Measurements from ENCODE around the gene OR4B1. TPM values are rescaled to one million over a fixed set of nuclear protein-coding genes. Genes with fewer than 3 reads are reported as not detected.

Gene OR4B1
- total and polyA plus RNA-seq, 10 donors, result not detected

DNA sequence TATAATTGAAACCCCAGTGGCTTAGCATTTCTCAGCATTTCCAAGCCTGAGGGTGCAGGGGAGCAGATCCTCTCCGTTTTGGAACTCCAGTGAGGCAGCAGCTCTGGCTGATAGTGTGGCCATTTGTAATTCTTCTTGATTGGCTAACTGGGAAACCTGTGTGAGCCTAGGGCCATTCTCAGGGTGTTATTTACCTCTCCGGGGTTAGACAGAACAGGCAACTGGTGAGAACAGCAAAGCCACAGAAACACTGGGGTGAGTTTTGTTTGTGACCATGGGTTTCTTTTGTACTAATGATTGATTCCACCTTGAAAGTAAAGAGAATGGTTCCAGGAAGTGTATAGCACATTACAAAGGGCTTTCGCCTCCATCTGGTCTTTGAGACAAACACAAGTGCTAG lies 25.9 kb downstream of the OR4B1 start:
- TF ChIP-seq, protein P1, sequence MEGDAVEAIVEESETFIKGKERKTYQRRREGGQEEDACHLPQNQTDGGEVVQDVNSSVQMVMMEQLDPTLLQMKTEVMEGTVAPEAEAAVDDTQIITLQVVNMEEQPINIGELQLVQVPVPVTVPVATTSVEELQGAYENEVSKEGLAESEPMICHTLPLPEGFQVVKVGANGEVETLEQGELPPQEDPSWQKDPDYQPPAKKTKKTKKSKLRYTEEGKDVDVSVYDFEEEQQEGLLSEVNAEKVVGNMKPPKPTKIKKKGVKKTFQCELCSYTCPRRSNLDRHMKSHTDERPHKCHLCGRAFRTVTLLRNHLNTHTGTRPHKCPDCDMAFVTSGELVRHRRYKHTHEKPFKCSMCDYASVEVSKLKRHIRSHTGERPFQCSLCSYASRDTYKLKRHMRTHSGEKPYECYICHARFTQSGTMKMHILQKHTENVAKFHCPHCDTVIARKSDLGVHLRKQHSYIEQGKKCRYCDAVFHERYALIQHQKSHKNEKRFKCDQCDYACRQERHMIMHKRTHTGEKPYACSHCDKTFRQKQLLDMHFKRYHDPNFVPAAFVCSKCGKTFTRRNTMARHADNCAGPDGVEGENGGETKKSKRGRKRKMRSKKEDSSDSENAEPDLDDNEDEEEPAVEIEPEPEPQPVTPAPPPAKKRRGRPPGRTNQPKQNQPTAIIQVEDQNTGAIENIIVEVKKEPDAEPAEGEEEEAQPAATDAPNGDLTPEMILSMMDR (IDR thresholded peaks at IDR 0.05 in 8 of 11, conservative IDR thresholded peaks at IDR 0.05 in 3 of 11), result no peak
- TF ChIP-seq POLR2A (IDR thresholded peaks at IDR 0.05) (no peak), POLR2AphosphoS5 (IDR thresholded peaks at IDR 0.05) (no peak)
- 60 to 80% (median 67%) methylated on average over 3 of the region's 3 CpGs for WGBS, 5 donors
- Histone ChIP-seq H3K4me3 (no peak overlapping the region), H3K27ac (no peak overlapping the region), H3K27me3 (replicated peaks in 1 of 7) (peaks cover 0 to 24% (median 0%) of the 10 kb centered on the region in 7 donors), H3K36me3 (no peaks in the 10 kb centered on the region), H3K4me1 (no peaks in the 10 kb centered on the region), H3K9me3 (peaks cover 0 to 4% (median 0%) of the 10 kb centered on the region in 8 donors)
- DNase-seq, result no peak
- intact Hi-C loops (cut with DNase I; ENCODE audit: low total_unique reads), result no loop called here

DNA sequence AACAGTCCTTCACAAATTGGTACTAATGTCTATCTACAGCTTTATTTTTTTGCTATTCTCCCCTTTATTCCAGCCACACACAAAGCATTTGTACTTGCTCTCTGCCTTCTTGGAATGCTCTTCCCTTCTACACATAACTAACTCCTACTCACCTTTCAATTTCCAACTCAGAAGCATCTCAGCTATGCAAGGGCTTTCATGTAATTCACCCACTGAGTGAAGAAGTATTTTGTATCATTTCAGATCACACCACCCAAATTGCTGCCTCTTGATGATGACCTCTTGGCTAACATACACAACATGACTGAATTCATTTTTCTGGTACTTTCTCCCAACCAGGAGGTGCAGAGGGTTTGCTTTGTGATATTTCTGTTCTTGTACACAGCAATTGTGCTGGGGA lies 28.2 kb downstream of the OR4B1 start, which contains the start of gene OR4X2:
Gene OR4X2 (plus strand): TSS at position 301 of the 400 bp plus-strand sequence. CDS start 0 bp downstream, at position 301.
- H3K27ac ChIP-seq, result no peak within 1 kb of the TSS
- no peaks in the 10 kb centered on the region for H3K36me3 ChIP-seq
- H3K9me3 ChIP-seq, result peaks cover 0 to 25% (median 18%) of the 10 kb centered on the region in 8 donors
- DNase-seq, result no peak
- H3K4me3 ChIP-seq, result no peak within 1 kb of the TSS
- no peaks in the 10 kb centered on the region for H3K4me1 ChIP-seq
- TF ChIP-seq, protein P1 (IDR thresholded peaks at IDR 0.05 in 8 of 11, conservative IDR thresholded peaks at IDR 0.05 in 3 of 11), result no peak
- no peak for TF ChIP-seq POLR2A (IDR thresholded peaks at IDR 0.05)
- no peak for TF ChIP-seq POLR2AphosphoS5 (IDR thresholded peaks at IDR 0.05)
- peaks cover 0 to 24% (median 0%) of the 10 kb centered on the region in 7 donors for H3K27me3 ChIP-seq (replicated peaks in 1 of 7)
- intact Hi-C loops (cut with DNase I; ENCODE audit: low total_unique reads), result no loop called here

- Histone ChIP-seq H3K27me3 (replicated peaks in 1 of 7) (peaks cover 0 to 3% (median 0%) of the 10 kb centered on the region in 7 donors), H3K27ac (no peak overlapping the region), H3K4me1 (no peaks in the 10 kb centered on the region), H3K36me3 (no peaks in the 10 kb centered on the region), H3K4me3 (no peak overlapping the region), H3K9me3 (peaks cover 0 to 30% (median 19%) of the 10 kb centered on the region in 8 donors)
- no peak for DNase-seq
- no peak for TF ChIP-seq POLR2A (IDR thresholded peaks at IDR 0.05)
- TF ChIP-seq, protein P1 (IDR thresholded peaks at IDR 0.05 in 8 of 11, conservative IDR thresholded peaks at IDR 0.05 in 3 of 11), result no peak
- TF ChIP-seq POLR2AphosphoS5 (IDR thresholded peaks at IDR 0.05), result no peak
- WGBS, 5 donors, result 79 to 96% (median 91%) methylated on average over 1 of the region's 1 CpG
- intact Hi-C loops (cut with DNase I; ENCODE audit: low total_unique reads), result no loop called here
Measured at GRCh38 chr11:48248902-48249301, 32.3 kb downstream of the OR4B1 start.

- Histone ChIP-seq H3K4me3 (no peak overlapping the region), H3K36me3 (no peaks in the 10 kb centered on the region), H3K9me3 (peaks cover 0 to 4% (median 0%) of the 10 kb centered on the region in 8 donors), H3K27me3 (replicated peaks in 1 of 7) (peaks cover 0 to 18% (median 0%) of the 10 kb centered on the region in 7 donors), H3K4me1 (no peaks in the 10 kb centered on the region), H3K27ac (no peak overlapping the region)
- TF ChIP-seq POLR2A (IDR thresholded peaks at IDR 0.05), result no peak
- TF ChIP-seq, protein P1 (IDR thresholded peaks at IDR 0.05 in 8 of 11, conservative IDR thresholded peaks at IDR 0.05 in 3 of 11), result no peak
- TF ChIP-seq POLR2AphosphoS5 (IDR thresholded peaks at IDR 0.05), result no peak
- intact Hi-C loops (cut with DNase I; ENCODE audit: low total_unique reads), result no loop called here
- WGBS, 5 donors, result 67 to 85% (median 80%) methylated on average over 2 of the region's 2 CpGs
- DNase-seq, result no peak
Measured at GRCh38 chr11:48261600-48261999, 45.0 kb downstream of the OR4B1 start.
